ENCODE measurements around the gene CD40.

CD40 gene

GRCh38 chr20:46145713-46146112, 27.6 kb downstream of the CD40 start:
- no peak for DNase-seq (ENCODE audit: low read depth in 1 of 2, low spot score in 1 of 2)

DNA sequence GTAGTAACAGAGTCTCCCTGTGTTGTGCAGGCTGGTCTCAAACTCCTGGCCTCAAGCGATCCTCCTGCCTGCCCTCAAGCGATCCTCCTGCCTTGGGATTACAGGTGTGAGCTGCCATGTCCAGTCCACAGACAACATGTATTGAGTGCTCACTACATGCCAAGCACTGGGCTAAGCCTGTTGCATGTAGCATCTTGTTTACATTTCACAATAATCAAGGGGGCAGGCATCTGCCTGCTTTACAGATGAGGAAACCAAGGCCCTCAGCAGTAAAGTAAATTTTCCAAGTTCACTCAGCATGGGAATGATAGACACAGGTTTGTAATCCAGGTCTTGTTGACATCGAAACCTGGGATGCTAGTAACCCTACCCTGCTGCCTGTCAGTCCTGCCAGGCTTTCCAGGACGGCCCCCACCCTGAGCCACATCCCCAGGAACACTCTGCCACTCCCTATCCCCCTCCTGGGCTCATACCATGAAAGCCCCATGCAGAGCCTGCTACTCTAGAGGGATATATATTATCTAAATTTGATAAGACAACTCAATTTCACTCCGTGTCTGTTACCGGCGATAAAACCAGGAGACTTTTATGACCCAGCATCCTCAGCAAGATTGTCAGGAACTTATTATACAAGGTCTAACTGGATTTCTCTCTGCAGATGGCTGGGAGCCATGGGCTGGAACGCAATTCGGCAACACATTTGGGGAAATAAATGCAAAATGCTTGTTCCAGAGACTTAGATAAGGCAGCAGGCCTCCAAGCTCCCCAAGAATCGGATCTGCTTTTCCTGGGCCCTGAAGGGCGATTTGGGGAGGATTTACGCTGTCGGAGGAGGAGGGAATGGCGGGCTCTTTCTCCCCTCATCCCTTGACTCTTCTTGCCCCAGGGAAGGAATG, 30.4 kb downstream of the CD40 start:
- no peak for DNase-seq (ENCODE audit: low read depth in 1 of 2, low spot score in 1 of 2)

DNA sequence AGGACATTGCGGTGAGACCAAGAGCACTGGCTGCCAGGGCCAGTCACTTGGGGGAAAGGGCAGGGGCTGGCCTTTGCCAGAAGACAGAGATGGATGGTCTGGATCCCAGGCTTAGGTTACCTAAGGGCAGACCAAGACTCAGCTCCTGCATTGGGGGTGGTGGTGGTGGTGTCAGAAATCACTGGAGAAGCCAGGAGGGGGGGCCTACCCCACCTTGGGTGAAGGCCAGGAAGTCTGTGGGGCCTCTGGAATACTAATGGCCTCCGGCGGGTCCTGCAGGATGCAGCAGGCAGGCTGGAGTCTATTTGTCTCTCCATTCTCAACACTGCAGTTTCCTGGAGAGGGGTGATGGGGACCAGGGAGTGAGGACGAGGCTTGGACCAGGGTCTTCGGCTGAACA, 32.8 kb downstream of the CD40 start:
- DNase-seq (ENCODE audit: low read depth in 1 of 2, low spot score in 1 of 2): no peak

DNA sequence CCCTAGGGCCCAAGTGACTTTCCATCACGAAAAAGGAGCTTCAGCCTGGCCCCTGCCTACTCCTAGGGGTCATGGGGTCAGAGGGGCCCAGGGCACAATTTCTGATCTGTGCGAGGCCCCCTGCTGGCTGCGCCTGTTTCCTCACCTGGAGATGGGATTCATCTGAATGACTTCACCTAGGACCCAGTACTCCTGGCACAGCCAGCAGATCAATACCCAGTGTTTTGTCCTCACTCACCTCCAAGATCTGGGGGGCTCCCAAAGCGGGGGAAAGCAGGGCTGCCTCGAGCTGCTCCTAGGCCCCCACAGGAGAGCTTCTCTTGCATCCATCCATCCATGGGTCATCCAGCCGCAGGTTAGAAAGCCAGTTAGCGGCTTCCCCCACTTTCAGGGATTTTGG, 33.8 kb downstream of the CD40 start:
- DNase-seq (ENCODE audit: low read depth in 1 of 2, low spot score in 1 of 2): no peak

DNA sequence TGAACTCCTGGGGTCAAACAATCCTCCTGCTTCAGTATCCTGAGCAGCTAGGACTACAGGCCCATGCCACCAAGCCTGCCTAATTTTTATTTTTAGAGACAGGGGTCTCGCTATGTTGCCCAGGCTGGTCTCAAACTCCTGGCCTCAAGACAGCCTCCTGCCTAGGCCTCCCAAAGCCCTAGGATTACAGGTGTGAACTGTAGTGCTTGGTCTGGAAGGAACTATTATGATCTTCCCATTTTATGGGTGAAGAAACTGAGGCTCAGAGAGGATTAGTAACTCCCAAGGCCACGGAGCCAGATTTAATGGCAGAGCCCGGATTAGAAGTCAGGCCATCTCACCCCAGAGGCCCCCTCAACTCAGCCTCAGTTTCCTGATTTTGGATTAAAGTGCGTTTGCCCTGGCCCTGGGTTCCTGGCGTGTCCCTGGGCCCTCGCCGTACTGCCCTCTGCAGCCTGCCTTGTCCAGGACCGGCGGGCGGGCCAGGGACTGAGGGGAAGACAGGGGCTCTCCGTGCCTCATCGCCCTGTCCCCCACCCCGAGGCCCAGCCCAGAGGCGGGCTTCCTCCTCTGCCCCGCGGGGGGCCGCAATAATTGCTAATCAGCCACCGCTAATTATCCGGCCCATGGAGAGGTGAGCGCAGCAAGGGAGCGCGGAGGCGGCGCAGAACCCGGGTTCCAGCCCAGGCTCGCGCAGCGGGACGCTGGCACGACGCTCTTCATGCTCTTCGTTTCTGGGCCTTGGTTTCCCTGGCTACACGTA, 34.9 kb downstream of the CD40 start:
- no peak for DNase-seq (ENCODE audit: low read depth in 1 of 2, low spot score in 1 of 2)

GRCh38 chr20:46154305-46154704, 36.2 kb downstream of the CD40 start:
- DNase-seq (ENCODE audit: low read depth in 1 of 2, low spot score in 1 of 2): no peak

DNA sequence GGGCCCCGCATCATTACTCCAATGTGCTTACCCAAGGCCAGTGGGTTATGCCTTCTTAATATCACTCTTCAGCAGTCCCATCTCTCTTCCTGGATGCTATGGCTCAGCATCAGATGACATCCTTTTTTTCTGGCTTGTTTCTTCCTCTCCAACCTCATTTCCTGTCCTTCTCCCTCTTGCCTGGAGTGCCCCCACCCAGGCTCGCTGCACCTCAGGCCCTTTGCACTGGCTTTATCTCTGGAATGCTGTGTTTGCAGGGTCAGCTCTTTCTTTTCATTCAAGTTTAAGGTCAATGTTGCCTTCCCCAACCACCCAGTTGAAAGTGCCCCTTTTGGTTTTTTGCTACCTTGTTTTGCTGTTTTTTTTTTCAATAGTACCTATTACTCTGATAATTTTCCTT, 36.7 kb downstream of the CD40 start:
- DNase-seq (ENCODE audit: low read depth in 1 of 2, low spot score in 1 of 2): no peak

- DNase-seq (ENCODE audit: low read depth in 1 of 2, low spot score in 1 of 2): no peak
Measured at GRCh38 chr20:46156065-46156464, 38.0 kb downstream of the CD40 start.

- DNase-seq (ENCODE audit: low read depth in 1 of 2, low spot score in 1 of 2): no peak
Measured at GRCh38 chr20:46157076-46157592, 39.0 kb downstream of the CD40 start.

- no peak for DNase-seq (ENCODE audit: low read depth in 1 of 2, low spot score in 1 of 2)
Measured at GRCh38 chr20:46157625-46158024, 39.5 kb downstream of the CD40 start.

DNA sequence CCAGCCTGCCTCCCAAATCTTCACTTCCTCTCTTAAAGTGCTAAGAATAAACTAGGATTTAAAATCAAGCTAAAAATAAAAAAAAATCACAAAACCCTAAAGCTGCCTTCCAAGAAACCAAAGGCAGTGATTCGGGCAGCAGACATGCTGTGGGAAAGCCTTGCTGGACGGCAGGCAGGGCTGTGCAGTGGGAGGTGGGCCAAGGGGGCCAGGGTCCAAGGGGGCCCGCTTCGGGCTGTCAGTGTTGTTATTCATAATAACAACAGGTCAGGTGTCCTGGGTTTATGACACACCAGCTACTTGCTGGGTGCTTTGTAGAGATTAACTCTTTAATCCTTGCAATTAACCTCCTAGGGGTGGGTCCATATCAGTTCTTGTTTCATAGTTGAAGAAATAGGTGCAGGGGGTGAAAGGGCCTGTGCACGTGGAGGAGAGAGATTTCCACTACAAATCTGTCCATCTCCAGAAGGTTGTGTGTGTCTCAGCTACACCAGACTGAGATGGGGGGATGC, 40.4 kb downstream of the CD40 start:
- no peak for DNase-seq (ENCODE audit: low read depth in 1 of 2, low spot score in 1 of 2)

GRCh38 chr20:46159101-46159897, 41.2 kb downstream of the CD40 start:
- no peak for DNase-seq (ENCODE audit: low read depth in 1 of 2, low spot score in 1 of 2)

DNA sequence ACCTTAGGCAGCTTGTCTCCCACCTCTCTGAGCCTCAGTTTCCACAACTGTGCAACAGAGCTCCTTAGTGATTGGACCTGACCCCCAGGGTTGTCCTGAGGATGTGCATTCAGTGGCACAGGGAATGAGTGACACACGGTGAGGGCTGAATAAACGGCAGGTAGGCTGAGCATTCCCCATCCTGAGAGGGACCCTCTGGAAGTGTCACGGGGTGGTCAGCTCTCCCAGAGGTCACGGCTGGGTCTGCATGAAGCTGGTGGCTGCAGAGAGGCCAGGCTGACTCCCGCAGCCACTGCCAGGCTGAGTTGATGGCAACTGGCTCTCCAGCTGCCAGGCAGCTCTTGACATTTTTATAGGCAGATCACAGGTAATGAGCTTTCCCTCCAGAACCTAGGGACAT, 42.5 kb downstream of the CD40 start:
- no peak for DNase-seq (ENCODE audit: low read depth in 1 of 2, low spot score in 1 of 2)

DNA sequence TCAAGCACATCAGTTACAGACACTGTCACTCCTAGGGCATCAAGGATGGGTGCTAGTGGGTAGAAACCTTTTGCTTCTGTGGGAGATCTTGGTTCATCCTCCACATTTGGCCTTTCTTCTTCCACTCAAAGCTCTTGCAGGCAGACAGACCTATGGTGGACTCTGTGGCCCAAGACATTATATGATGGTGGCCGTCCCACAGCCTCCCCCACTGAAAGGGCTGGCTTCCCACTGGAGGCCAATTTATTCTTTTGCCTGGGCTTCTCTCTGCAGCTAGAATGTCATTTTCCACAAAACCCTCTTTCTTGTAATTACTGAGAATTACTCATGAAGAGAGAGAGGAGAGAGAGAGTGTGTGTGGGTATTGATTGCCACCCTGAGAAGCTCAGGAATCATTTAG, 43.8 kb downstream of the CD40 start:
- DNase-seq (ENCODE audit: low read depth in 1 of 2, low spot score in 1 of 2): no peak

DNA sequence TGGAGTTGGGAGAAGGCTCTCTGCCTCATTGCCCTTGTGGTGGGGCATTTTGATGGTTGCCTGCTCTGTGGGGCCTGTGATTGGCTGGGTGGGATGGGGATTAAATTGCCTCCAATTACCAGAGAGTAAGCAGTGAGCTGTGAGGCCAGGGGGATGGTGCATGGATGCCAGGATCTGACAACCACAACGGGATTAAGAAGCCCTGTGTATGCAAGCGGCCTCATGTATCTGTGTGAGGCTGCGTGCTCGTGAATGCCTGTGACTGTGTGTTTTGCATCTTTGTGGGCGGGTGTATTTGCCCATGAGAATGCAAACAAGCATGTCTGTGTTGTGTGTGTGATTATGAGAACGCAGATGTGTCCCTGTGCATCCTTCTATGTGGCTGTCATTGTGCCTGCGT, 46.1 kb downstream of the CD40 start:
- no peak for DNase-seq (ENCODE audit: low read depth in 1 of 2, low spot score in 1 of 2)

GRCh38 chr20:46167080-46167479, 49.0 kb downstream of the CD40 start:
- DNase-seq (ENCODE audit: low read depth in 1 of 2, low spot score in 1 of 2): no peak

- DNase-seq (ENCODE audit: low read depth in 1 of 2, low spot score in 1 of 2): no peak
Measured at GRCh38 chr20:46168438-46168837, 50.3 kb downstream of the CD40 start.

- no peak for DNase-seq (ENCODE audit: low read depth in 1 of 2, low spot score in 1 of 2)
Measured at GRCh38 chr20:46169245-46170171, 51.4 kb downstream of the CD40 start.

- no peak for DNase-seq (ENCODE audit: low read depth in 1 of 2, low spot score in 1 of 2)
Measured at GRCh38 chr20:46171476-46171875, 53.4 kb downstream of the CD40 start.

DNA sequence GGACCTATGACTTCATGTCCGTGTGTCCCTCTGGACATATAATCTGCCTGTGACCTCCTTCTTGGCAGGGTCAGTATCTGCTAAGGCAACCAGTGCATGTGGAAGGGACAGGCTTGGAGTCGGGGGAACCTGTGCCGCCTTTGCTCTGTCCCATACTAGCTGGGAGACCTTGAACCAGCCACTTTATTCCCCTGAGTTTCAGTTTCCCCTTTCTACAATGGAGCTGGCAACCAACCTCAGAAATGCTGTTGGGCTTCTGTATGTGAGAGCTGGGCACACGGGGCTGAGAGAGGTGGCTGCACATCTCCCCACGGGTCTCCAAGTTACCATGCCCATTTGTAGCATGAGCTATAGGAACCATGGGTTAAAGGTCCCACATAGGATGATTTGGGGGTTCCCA, 53.8 kb downstream of the CD40 start:
- DNase-seq (ENCODE audit: low read depth in 1 of 2, low spot score in 1 of 2): no peak
